Smooth muscle cell of the umbilical artery (primary cell): Measurements from ENCODE around the gene OR4D9. TPM values are rescaled to one million over a fixed set of nuclear protein-coding genes. Genes with fewer than 3 reads are reported as not detected.

ENCODE experiments used
- total RNA-seq: library from RNA; depleted of rRNA; stranded (reverse); fragments of >200 nt; gene quantifications from 2 replicates; pipeline ENCODE4 v1.2.3, GENCODE V29; 2014

Gene OR4D9
- not detected in 2 replicates for total RNA-seq

DNA sequence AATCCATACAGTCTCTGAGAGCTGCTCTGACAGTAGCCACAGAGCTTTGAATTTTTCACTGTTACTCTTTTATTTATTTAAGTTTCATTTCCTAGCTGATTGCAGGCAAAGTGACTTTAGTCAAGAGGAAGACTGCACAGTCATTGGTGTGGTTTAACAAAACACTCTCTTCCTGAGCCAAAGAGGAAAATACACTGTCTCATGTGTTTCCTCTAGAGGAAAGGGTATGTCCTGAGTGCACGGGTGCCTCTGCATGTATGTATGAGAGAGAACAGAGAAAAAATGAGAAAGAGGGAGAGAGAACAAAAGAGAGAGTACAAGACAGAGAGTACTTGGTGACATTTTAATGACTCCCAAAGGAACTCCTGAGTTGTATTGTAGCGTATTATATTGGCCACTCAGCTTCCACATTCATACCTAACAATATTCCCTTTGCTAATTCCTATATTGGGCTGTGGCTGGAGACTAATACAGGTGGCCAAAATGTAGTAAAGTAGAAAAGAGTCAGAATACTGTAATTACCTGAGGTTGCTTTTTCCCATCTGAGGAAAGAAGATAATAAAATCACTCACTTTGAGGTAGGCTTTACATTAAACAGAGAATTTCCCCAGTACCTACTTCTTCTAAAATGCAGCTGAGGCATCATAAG is at the start of gene OR4D9:
Gene OR4D9 (plus strand): TSS at position 599 of the 649 bp plus-strand sequence. CDS start 3,374 bp downstream, outside the sequence.

DNA sequence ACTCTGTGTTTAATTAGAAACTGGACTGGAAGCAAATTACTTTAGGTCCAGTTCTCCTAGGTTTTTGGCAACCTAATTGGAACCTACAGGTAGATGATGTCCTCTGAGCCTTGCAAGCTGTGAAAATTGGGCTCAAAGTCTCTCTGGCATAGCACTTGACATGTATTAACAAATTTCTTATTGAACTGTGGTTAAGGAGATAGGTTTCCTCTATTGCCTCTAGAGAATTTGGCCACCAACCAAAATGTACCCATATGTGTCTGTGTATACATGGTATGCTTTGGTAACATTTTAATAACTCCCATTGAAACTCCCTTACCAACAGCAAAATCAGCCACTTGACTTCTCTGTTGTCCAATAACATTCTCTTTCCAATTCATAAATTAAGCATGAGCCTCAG is 38.3 kb upstream of the OR4D9 start, which contains the start of gene OR4D10:
Gene OR4D10 (plus strand): TSS at position 301 of the 400 bp plus-strand sequence. CDS start 4,115 bp downstream, outside the sequence.

GRCh38 chr11:59503276-59503675 is 8.1 kb upstream of the OR4D9 start, which contains the start of gene OR4D11:
Gene OR4D11 (plus strand): TSS chr11:59503576. CDS start chr11:59503576, 0 bp downstream.

Other genes starting within 250 kb of the OR4D9 start
- gene OR5AN1, start 152.6 kb upstream of the OR4D9 start, total RNA-seq, result not detected in 2 replicates
- gene OR5A2, start 85.1 kb upstream of the OR4D9 start, total RNA-seq, result not detected in 2 replicates
- gene OR5A1, start 75.1 kb upstream of the OR4D9 start, total RNA-seq, result not detected in 2 replicates
- not detected in 2 replicates for gene OR4D6, start 54.6 kb upstream of the OR4D9 start, total RNA-seq
- gene OR4D10, start 38.2 kb upstream of the OR4D9 start, total RNA-seq, result not detected in 2 replicates
- not detected in 2 replicates for gene OR4D11, start 8.0 kb upstream of the OR4D9 start, total RNA-seq
- gene OSBP, start 104.2 kb downstream of the OR4D9 start, total RNA-seq, result 43.4 and 64.6 TPM in 2 replicates
- 6.8 and 11.9 TPM in 2 replicates for gene PATL1, start 157.5 kb downstream of the OR4D9 start, total RNA-seq
- gene OR10V1, start 202.3 kb downstream of the OR4D9 start, total RNA-seq, result not detected in 2 replicates
- gene STX3, start 243.8 kb downstream of the OR4D9 start, total RNA-seq, result 22.0 and 34.0 TPM in 2 replicates